Stomach (tissue), 9 donors: ENCODE measurements around the gene AKAP10. TPM values are rescaled to one million over a fixed set of nuclear protein-coding genes. Genes with fewer than 3 reads are reported as not detected.
A peak's percentile ranks its signal among the peaks of the same experiment; 100 is the strongest.
"Not testable (repeated sequence)": the region's sequence is repeated elsewhere in the genome, so short reads cannot be mapped to it uniquely, and the experiment has no call there.

Experiments used
- DNase-seq, 2 donors: peaks; one replicate each; pipeline versions ENCODE4 v3.0.0 to v3.0.0-alpha.2; 2013 to 2019
- H3K27ac ChIP-seq, 5 donors: fragments of 200-600 bp in 4 of 5; sonication (generic) in 4 of 5; one replicate each; pipeline ENCODE4 v1.5.1; 2013 to 2019; ENCODE audit warnings: mild to moderate bottlenecking in 1 of 5, moderate library complexity in 1 of 5
- H3K27me3 ChIP-seq, 3 donors: fragments of 200-600 bp; sonication (generic); one replicate each; pipeline ENCODE4 v1.5.1; 2017 to 2019; ENCODE audit warnings: mixed run types in 1 of 3
- H3K36me3 ChIP-seq, 4 donors: fragments of 200-600 bp; sonication (generic); 1 replicate in 3 of 4; 2 replicates in 1 of 4; pipeline ENCODE4 v1.5.1; 2016 to 2019
- H3K4me1 ChIP-seq, 4 donors: fragments of 200-600 bp; sonication (generic); one replicate each; pipeline ENCODE4 v1.5.1; 2016 to 2019
- H3K4me3 ChIP-seq, 4 donors: fragments of 200-600 bp; sonication (generic) in 3 of 4; one replicate each; pipeline ENCODE4 v1.5.1; 2016 to 2019; ENCODE audit warnings: mild to moderate bottlenecking in 1 of 4
- H3K9me3 ChIP-seq, 4 donors: fragments of 200-600 bp; sonication (generic); one replicate each; pipeline ENCODE4 v1.5.1; 2016 to 2019
- CTCF ChIP-seq, 7 experiments: fragments of 450-650 bp in 4 of 7; fragments of 200-600 bp in 3 of 7; sonication (generic) in 3 of 7; IDR thresholded peaks; one replicate each; pipeline ENCODE4 v1.5.1; 2016 to 2019; ENCODE audit warnings: antibody characterized with exemption in 7 of 7, control low read depth in 2 of 7, mild to moderate bottlenecking in 1 of 7
- EP300 ChIP-seq: sonication (generic); formaldehyde crosslinking; IDR thresholded peaks from one replicate; pipeline ENCODE4 v1.6.1; 2017; ENCODE audit warnings: antibody characterized with exemption
- POLR2A ChIP-seq, 4 donors: fragments of 450-650 bp; IDR thresholded peaks; one replicate each; pipeline ENCODE4 v1.6.1; 2016; ENCODE audit warnings: antibody characterized with exemption in 4 of 4, control low read depth in 2 of 4, mild to moderate bottlenecking in 1 of 4, moderate library complexity in 1 of 4
- POLR2AphosphoS5 ChIP-seq, 3 donors: sonication (generic); formaldehyde crosslinking; IDR thresholded peaks; one replicate each; pipeline ENCODE4 v1.6.1; 2016; ENCODE audit warnings: antibody characterized with exemption in 3 of 3
- WGBS, 5 donors: extraction: QIAGEN DNeasy Blood & Tissue Kit in 3 of 5; methylation state at CpG; one replicate each; pipeline versions ENCODE4 v1.1.5 to v1.1.7; 2013 to 2018; 5-methylcytosine and 5-hydroxymethylcytosine counted together
- intact Hi-C: fragments of 100-400 bp; cut with DNase I; formaldehyde crosslinking; loops from one replicate; pipeline ENCODE4 v1.15.1; 2023; ENCODE audit warnings: low total_unique reads
- polyA plus RNA-seq, 3 donors: library from polyadenylated mRNA; stranded (reverse); fragments of 200-250 nt; gene quantifications; one replicate each; pipeline ENCODE4 v1.2.3, GENCODE V29; 2013
- total RNA-seq, 5 donors: library from RNA; depleted of rRNA; stranded (reverse); fragments of >200 nt; gene quantifications; one replicate each; pipeline versions ENCODE4 v1.1.0 to v1.2.3, GENCODE V29; 2014 to 2016
- donor health status: healthy with polysubstance abuse.
- donor health status: Bipolar disorder and iron deficiency.
- donor health status: healthy.

AKAP10 gene
- total and polyA plus RNA-seq, 8 donors = 5.1 to 54.5 (median 25.7) TPM

- peak; percentile 68 to 93 for DNase-seq
- Histone ChIP-seq H3K9me3 (no peaks in the 10 kb centered on the region), H3K36me3 (peaks cover 0 to 12% (median 9%) of the 10 kb centered on the region in 4 donors), H3K27ac (peak within 1 kb of the TSS; percentile 65 to 91 (median 82)), H3K4me3 (peak within 1 kb of the TSS; percentile 75 to 89 (median 87)), H3K4me1 (peaks cover 13 to 27% (median 19%) of the 10 kb centered on the region in 4 donors), H3K27me3 (no peaks in the 10 kb centered on the region)
- TF ChIP-seq POLR2A (IDR thresholded peaks at IDR 0.05) (no peak), EP300 (no peak), CTCF (IDR thresholded peaks at IDR 0.05) (peak in 2 of 7 experiments; percentile 13 to 30), POLR2AphosphoS5 (IDR thresholded peaks at IDR 0.05) (peak; percentile 83 to 92 (median 88))
- 0 to 1% (median 0%) methylated on average over 2 to 111 of the region's 111 CpGs for WGBS, 5 donors
- intact Hi-C loops = no loop called here
Observed at GRCh38 chr17:19867329-19868078, 110.1 kb downstream of the AKAP10 start, which contains the start of gene ULK2. ULK2 (minus strand) TSS chr17:19867936; CDS start chr17:19867417, 519 bp downstream.

GRCh38 chr17:19867079-19867328 lies 110.6 kb downstream of the AKAP10 start:
- TF ChIP-seq EP300 (no peak), POLR2A (IDR thresholded peaks at IDR 0.05) (no peak), CTCF (IDR thresholded peaks at IDR 0.05) (peak in 2 of 7 experiments; percentile 7 to 24), POLR2AphosphoS5 (IDR thresholded peaks at IDR 0.05) (peak; percentile 15 to 31 (median 21))
- H3K36me3 ChIP-seq = peaks cover 0 to 17% (median 11%) of the 10 kb centered on the region in 4 donors
- peak overlapping the region; percentile 65 to 91 (median 82) for H3K27ac ChIP-seq
- H3K4me1 ChIP-seq = peaks cover 13 to 27% (median 19%) of the 10 kb centered on the region in 4 donors
- H3K4me3 ChIP-seq = peak overlapping the region; percentile 75 to 89 (median 87)
- DNase-seq = peak; percentile 70 to 89
- H3K9me3 ChIP-seq = no peaks in the 10 kb centered on the region
- 0 to 1% (median 0%) methylated on average over 5 to 27 of the region's 27 CpGs for WGBS, 5 donors
- intact Hi-C loops = no loop called here
- no peaks in the 10 kb centered on the region for H3K27me3 ChIP-seq

GRCh38 chr17:19865021-19865420 lies 112.6 kb downstream of the AKAP10 start:
- intact Hi-C loops = no loop called here
- Histone ChIP-seq H3K27ac (no peak overlapping the region), H3K9me3 (no peaks in the 10 kb centered on the region), H3K4me3 (no peak overlapping the region), H3K27me3 (no peaks in the 10 kb centered on the region), H3K36me3 (peaks cover 0 to 28% (median 22%) of the 10 kb centered on the region in 4 donors), H3K4me1 (peaks cover 13 to 27% (median 19%) of the 10 kb centered on the region in 4 donors)
- DNase-seq = no peak
- no peak for TF ChIP-seq CTCF (IDR thresholded peaks at IDR 0.05)
- 80 to 87% (median 84%) methylated on average over 3 of the region's 3 CpGs for WGBS, 5 donors

GRCh38 chr17:19860647-19861177 lies 116.9 kb downstream of the AKAP10 start:
- intact Hi-C loops, H3K4me1 ChIP-seq: not testable (repeated sequence)

GRCh38 chr17:19857640-19858039 lies 120.0 kb downstream of the AKAP10 start:
- Histone ChIP-seq H3K27ac (no peak overlapping the region), H3K4me3 (no peak overlapping the region), H3K27me3 (no peaks in the 10 kb centered on the region), H3K4me1 (no peaks in the 10 kb centered on the region), H3K36me3 (peaks cover 3 to 46% (median 40%) of the 10 kb centered on the region in 4 donors), H3K9me3 (no peaks in the 10 kb centered on the region)
- no peak for DNase-seq
- 69 to 80% (median 70%) methylated on average over 2 of the region's 2 CpGs for WGBS, 5 donors
- TF ChIP-seq POLR2AphosphoS5 (IDR thresholded peaks at IDR 0.05) (no peak), CTCF (IDR thresholded peaks at IDR 0.05) (no peak), EP300 (no peak), POLR2A (IDR thresholded peaks at IDR 0.05) (no peak)
- intact Hi-C loops = no loop called here

More at GRCh38 chr17:19860647-19861177, 116.9 kb downstream of the AKAP10 start:
- not testable (repeated sequence) for H3K27ac ChIP-seq, H3K27me3 ChIP-seq, H3K4me3 ChIP-seq, DNase-seq, H3K9me3 ChIP-seq
- peaks cover 3 to 51% (median 45%) of the 10 kb centered on the region in 4 donors for H3K36me3 ChIP-seq
- 93 to 98% (median 96%) methylated on average over 9 of the region's 9 CpGs for whole genome bisulfite sequencing, 5 donors
